Left renal cortex interstitium (tissue), 4 donors: ENCODE data around the gene PFDN2. TPM values are rescaled to one million over a fixed set of nuclear protein-coding genes. Genes with fewer than 3 reads are reported as not detected.
"Not testable (repeated sequence)": the region's sequence is repeated elsewhere in the genome, so short reads cannot be mapped to it uniquely, and the experiment has no call there.

Source experiments
- DNase-seq, 4 donors: peaks; one replicate each; pipeline ENCODE4 v3.0.0-alpha.2; 2013; ENCODE audit warnings: low read depth in 4 of 4, low spot score in 2 of 4, missing footprints in 1 of 4
- polyA plus RNA-seq, 4 donors: library from polyadenylated mRNA; unstranded; fragments of 120-200 nt; gene quantifications; one replicate each; pipeline ENCODE4 v1.2.1, GENCODE V29; 2013; ENCODE audit not compliant: insufficient read length in 4 of 4

PFDN2 gene
- polyA plus RNA-seq, 4 donors: 71.1 to 85.7 (median 77.7) TPM

- no peak for DNase-seq
These were observed 23.0 kb upstream of the PFDN2 start for GRCh38 chr1:161140755-161141400.

GRCh38 chr1:161139766-161140165, 21.9 kb upstream of the PFDN2 start:
- peak in 1 of 4 donors; percentile 38 for DNase-seq

- peak in 1 of 4 donors; percentile 16 for DNase-seq
These were observed 20.6 kb upstream of the PFDN2 start for GRCh38 chr1:161138431-161138830.

- DNase-seq: no peak
These were observed 20.0 kb upstream of the PFDN2 start for GRCh38 chr1:161137881-161138280.

GRCh38 chr1:161133220-161133740, 15.4 kb upstream of the PFDN2 start:
- no peak for DNase-seq

- DNase-seq: peak; percentile 76 to 90 (median 88)
These were observed 14.8 kb upstream of the PFDN2 start, which contains the start of gene DEDD for GRCh38 chr1:161132410-161133219. Gene DEDD, minus strand, starts transcription at chr1:161132667. Its CDS starts 8,205 bp downstream, at chr1:161124462.

- peak in 1 of 4 donors; percentile 48 for DNase-seq
These were observed 13.9 kb upstream of the PFDN2 start for GRCh38 chr1:161131523-161132409.

GRCh38 chr1:161130266-161130665, 12.4 kb upstream of the PFDN2 start:
- DNase-seq: no peak

- no peak for DNase-seq
These were observed 11.0 kb upstream of the PFDN2 start for GRCh38 chr1:161128591-161129420.

GRCh38 chr1:161127649-161128048, 9.8 kb upstream of the PFDN2 start:
- no peak for DNase-seq

GRCh38 chr1:161122967-161123366, 5.1 kb upstream of the PFDN2 start:
- DNase-seq: no peak

- DNase-seq: no peak
These were observed 4.0 kb upstream of the PFDN2 start for GRCh38 chr1:161121834-161122233.

GRCh38 chr1:161121042-161121650, 3.3 kb upstream of the PFDN2 start:
- no peak for DNase-seq

GRCh38 chr1:161119092-161119903, 1.5 kb upstream of the PFDN2 start:
- DNase-seq: no peak

GRCh38 chr1:161115961-161116360, 1.9 kb downstream of the PFDN2 start:
- DNase-seq: not testable (repeated sequence)

GRCh38 chr1:161115132-161115711, 2.6 kb downstream of the PFDN2 start:
- no peak for DNase-seq

- DNase-seq: no peak
These were observed 3.3 kb downstream of the PFDN2 start for GRCh38 chr1:161114556-161114955.

- no peak for DNase-seq
These were observed 3.9 kb downstream of the PFDN2 start for GRCh38 chr1:161113915-161114314.
